Thyroid gland (tissue), 4 donors: ENCODE data around the gene TAX1BP3. TPM values are rescaled to one million over a fixed set of nuclear protein-coding genes. Genes with fewer than 3 reads are reported as not detected.

Source experiments
- DNase-seq, 2 donors: peaks; one replicate each; pipeline ENCODE4 v3.0.0-alpha.2; 2019
- H3K27ac ChIP-seq, 3 donors: fragments of 200-600 bp; sonication (generic); 1 replicate in 2 of 3; 2 replicates in 1 of 3; pipeline ENCODE4 v1.5.1; 2016 to 2019; ENCODE audit warnings: mild to moderate bottlenecking in 1 of 3, moderate library complexity in 1 of 3
- H3K27me3 ChIP-seq: fragments of 200-600 bp; sonication (generic); one replicate; pipeline ENCODE4 v1.5.1; 2019
- H3K36me3 ChIP-seq, 2 donors: fragments of 200-600 bp; sonication (generic); one replicate each; pipeline ENCODE4 v1.5.1; 2016 to 2019
- H3K4me1 ChIP-seq, 2 donors: fragments of 200-600 bp; sonication (generic); one replicate each; pipeline ENCODE4 v1.5.1; 2017 to 2019
- H3K4me3 ChIP-seq, 3 donors: fragments of 200-600 bp; sonication (generic); replicated peaks in 1 of 3; 1 replicate in 2 of 3; 2 replicates in 1 of 3; pipeline ENCODE4 v1.5.1; 2016; ENCODE audit warnings: mild to moderate bottlenecking in 1 of 3
- H3K9me3 ChIP-seq: fragments of 200-600 bp; sonication (generic); one replicate; pipeline ENCODE4 v1.5.1; 2017
- POLR2A ChIP-seq, 2 donors: fragments of 450-650 bp; IDR thresholded peaks; one replicate each; pipeline ENCODE4 v1.6.1; 2017; ENCODE audit warnings: antibody characterized with exemption in 2 of 2, mild to moderate bottlenecking in 2 of 2, moderate library complexity in 1 of 2
- WGBS, 2 donors: methylation state at CpG; one replicate each; pipeline ENCODE4 v1.1.5; 2017; 5-methylcytosine and 5-hydroxymethylcytosine counted together
- intact Hi-C: fragments of 100-400 bp; cut with DNase I; formaldehyde crosslinking; loops from one replicate; pipeline ENCODE4 v1.15.1; 2023
- total RNA-seq, 4 donors: library from RNA; depleted of rRNA; stranded (reverse); fragments of >200 nt; gene quantifications; one replicate each; pipeline ENCODE4 v1.2.3, GENCODE V29; 2016
- TF ChIP-seq, protein P1 (sequence below), 6 experiments: fragments of 200-600 bp in 3 of 6; fragments of 450-650 bp in 3 of 6; sonication (generic) in 3 of 6; IDR thresholded peaks; one replicate each; pipeline ENCODE4 v1.5.1; 2016 to 2019; ENCODE audit warnings: antibody characterized with exemption in 6 of 6, mild to moderate bottlenecking in 2 of 6, inconsistent platforms in 1 of 6, moderate library complexity in 1 of 6

Gene TAX1BP3
- total RNA-seq, 4 donors from 2014 or later, result 62.9 to 151 (median 120) TPM

DNA sequence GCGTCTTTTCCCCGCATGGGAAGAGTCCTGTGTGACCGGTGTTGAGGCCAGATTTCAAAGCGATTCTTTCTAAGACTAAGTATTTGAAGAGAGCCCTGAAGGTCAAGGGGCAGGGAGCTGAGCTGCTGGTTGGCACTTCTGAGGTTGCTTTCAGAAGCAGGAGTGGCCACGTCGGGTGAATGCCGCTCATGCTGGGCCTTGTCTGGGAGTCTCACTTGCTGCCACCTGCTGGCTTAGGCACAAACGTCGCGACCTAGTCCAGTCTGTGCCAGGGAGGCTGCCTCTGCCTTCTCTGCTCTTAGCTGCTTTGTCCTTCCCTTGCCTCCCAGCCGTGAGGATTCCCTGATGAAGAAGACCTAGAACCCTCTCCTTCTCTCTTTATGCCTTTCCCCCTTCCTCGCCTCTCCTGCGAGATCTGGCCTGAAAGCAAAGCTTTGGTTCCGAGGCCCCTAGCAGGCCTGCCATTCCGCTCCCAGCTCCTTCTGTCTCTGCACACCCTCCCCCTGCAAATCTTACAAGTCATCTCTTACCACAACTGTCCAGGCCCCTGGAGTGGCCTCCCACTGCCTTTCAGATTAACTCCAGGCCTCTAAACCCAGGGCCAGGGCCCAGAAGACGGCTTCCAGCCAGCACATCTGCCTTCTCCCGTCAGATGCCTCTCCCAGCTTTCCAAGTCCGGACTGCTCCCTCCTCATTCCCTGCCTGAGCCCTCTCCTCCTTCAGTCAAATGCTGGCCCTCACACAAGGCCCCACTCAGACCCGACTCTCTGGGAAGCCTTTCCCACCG, 20.4 kb downstream of the TAX1BP3 start:
- Histone ChIP-seq H3K4me3 (no peak overlapping the region), H3K9me3 (no peaks in the 10 kb centered on the region), H3K27ac (no peak overlapping the region), H3K36me3 (peaks cover 0 to 4% of the 10 kb centered on the region in 2 donors), H3K27me3 (no peaks in the 10 kb centered on the region), H3K4me1 (no peaks in the 10 kb centered on the region)
- TF ChIP-seq POLR2A (IDR thresholded peaks at IDR 0.05), result no peak
- TF ChIP-seq, protein P1, sequence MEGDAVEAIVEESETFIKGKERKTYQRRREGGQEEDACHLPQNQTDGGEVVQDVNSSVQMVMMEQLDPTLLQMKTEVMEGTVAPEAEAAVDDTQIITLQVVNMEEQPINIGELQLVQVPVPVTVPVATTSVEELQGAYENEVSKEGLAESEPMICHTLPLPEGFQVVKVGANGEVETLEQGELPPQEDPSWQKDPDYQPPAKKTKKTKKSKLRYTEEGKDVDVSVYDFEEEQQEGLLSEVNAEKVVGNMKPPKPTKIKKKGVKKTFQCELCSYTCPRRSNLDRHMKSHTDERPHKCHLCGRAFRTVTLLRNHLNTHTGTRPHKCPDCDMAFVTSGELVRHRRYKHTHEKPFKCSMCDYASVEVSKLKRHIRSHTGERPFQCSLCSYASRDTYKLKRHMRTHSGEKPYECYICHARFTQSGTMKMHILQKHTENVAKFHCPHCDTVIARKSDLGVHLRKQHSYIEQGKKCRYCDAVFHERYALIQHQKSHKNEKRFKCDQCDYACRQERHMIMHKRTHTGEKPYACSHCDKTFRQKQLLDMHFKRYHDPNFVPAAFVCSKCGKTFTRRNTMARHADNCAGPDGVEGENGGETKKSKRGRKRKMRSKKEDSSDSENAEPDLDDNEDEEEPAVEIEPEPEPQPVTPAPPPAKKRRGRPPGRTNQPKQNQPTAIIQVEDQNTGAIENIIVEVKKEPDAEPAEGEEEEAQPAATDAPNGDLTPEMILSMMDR (IDR thresholded peaks at IDR 0.05), result peak in 2 of 6 experiments; percentile 8 to 27
- DNase-seq, result peak; percentile 35 to 54
- 64 to 72% methylated on average over 20 of the region's 20 CpGs for WGBS, 2 donors
- intact Hi-C loops, result no loop called here

DNA sequence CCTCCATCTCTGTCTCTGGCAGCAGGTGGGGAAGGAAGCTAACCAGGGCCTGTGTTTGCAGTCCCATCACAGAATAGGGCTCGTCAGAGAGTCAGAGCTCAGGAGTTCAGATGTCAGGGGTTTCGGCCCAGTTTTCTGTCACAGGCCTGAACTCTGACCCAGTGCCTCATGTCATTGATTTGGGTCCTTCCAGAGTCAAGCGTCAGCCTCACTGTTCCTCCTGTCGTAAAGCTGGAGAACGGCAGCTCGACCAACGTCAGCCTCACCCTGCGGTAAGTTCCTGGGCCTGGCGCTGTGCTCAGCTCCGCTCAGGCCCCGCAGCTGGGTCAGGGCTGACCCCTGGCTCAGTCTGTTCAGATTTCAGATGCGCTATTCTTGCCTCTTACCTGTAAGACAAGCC, 21.1 kb downstream of the TAX1BP3 start:
- no peaks in the 10 kb centered on the region for H3K9me3 ChIP-seq
- H3K27ac ChIP-seq, result no peak overlapping the region
- peaks cover 0 to 4% of the 10 kb centered on the region in 2 donors for H3K36me3 ChIP-seq
- DNase-seq, result no peak
- TF ChIP-seq, protein P1 (IDR thresholded peaks at IDR 0.05), result no peak
- TF ChIP-seq POLR2A (IDR thresholded peaks at IDR 0.05), result no peak
- intact Hi-C loops, result no loop called here
- H3K4me3 ChIP-seq, result no peak overlapping the region
- WGBS, 2 donors, result 76 to 80% methylated on average over 1 to 6 of the region's 12 CpGs
- H3K27me3 ChIP-seq, result no peaks in the 10 kb centered on the region
- no peaks in the 10 kb centered on the region for H3K4me1 ChIP-seq

DNA sequence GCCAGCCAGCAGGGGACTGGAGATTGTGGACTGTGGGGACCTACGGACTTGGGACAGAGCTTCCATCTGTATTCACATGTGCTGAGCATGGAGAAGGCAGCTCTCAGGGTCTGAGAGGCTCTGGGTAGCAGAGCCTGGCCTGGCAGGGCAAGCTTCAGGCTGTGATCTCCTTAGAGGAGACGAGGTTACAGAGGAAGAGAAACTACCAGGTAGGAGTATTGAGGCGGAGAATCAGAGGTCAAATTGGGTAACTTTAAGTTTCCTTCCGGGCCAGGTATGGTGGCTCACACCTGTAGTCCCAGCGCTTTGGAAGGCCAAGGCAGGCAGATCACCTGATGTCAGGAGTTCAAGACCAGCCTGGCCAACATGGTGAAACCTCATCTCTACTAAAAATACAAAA, 23.1 kb downstream of the TAX1BP3 start:
- Histone ChIP-seq H3K9me3 (no peaks in the 10 kb centered on the region), H3K27ac (no peak overlapping the region), H3K27me3 (no peaks in the 10 kb centered on the region), H3K4me1 (no peaks in the 10 kb centered on the region), H3K36me3 (peaks cover 0 to 4% of the 10 kb centered on the region in 2 donors), H3K4me3 (no peak overlapping the region)
- WGBS, 2 donors, result 55 to 74% methylated on average over 5 of the region's 5 CpGs
- TF ChIP-seq POLR2A (IDR thresholded peaks at IDR 0.05), result no peak
- TF ChIP-seq, protein P1 (IDR thresholded peaks at IDR 0.05), result no peak
- no peak for DNase-seq
- intact Hi-C loops, result no loop called here

DNA sequence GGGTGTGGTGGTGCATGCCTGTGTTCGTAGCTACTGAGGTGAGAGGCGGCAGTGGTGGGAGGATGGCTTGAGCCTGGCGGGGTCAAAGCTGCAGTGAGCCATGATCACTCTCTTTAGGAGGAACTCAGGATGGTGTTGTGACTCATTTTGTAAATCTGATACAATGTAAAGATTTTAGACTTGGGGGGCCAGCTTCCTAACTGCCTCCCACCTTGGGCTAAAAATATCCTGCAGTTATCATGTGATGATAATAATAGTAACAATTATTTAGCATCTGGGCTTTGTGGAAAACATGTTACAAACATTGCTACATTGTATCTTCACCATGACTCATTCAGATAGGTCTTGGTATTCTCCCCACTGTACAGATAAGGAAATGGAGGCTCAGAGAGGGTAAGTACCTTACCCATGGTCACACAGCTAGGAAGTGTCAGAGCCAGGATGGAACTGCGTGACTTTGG, 24.5 kb downstream of the TAX1BP3 start:
- Histone ChIP-seq H3K4me3 (no peak overlapping the region), H3K36me3 (peaks cover 0 to 3% of the 10 kb centered on the region in 2 donors), H3K4me1 (no peaks in the 10 kb centered on the region), H3K9me3 (no peaks in the 10 kb centered on the region), H3K27me3 (no peaks in the 10 kb centered on the region), H3K27ac (no peak overlapping the region)
- DNase-seq, result no peak
- WGBS, 2 donors, result 93 to 95% methylated on average over 4 of the region's 4 CpGs
- intact Hi-C loops, result no loop called here
- TF ChIP-seq POLR2A (IDR thresholded peaks at IDR 0.05), result no peak
- TF ChIP-seq, protein P1 (IDR thresholded peaks at IDR 0.05), result no peak

DNA sequence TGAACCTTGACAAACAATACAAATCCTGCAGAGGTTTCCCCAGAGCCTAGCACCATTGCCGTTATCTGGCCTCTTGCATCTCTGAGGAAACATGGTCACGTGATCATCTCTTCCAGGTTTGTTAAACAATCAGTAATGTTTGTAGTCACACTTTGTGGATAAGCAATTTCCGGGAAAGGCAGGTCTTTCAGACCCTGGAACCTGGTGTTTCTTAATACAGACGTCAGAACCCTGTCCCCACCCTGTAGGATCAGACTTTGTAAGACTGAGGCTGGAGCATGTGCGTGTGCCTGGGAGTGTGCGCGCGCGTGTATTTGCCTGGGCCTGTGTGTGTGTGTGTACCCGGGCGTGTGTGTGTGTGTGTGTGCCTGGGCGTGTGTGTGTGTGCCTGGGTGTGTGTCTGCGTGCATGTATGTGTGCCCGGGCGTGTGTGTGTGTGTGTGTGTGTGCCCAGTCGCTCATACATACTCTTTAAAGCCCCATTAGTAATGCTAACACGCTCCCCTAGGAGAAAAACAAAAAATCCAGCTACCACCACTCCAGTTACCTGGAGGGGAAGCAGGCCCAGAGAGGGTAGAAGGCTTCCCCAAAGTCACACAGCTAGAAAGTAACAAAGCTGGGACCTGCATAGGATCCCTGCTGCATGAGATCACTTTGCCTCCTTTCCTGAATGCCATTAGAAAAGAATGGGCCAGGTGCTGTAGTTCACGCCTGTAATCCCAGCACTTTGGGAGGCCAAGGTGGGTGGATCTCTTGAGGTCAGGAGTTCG, 26.5 kb downstream of the TAX1BP3 start:
- Histone ChIP-seq H3K4me3 (no peak overlapping the region), H3K9me3 (no peaks in the 10 kb centered on the region), H3K27me3 (no peaks in the 10 kb centered on the region), H3K27ac (no peak overlapping the region), H3K4me1 (peaks cover 7 to 8% of the 10 kb centered on the region in 2 donors), H3K36me3 (no peaks in the 10 kb centered on the region)
- no peak for DNase-seq
- WGBS, 2 donors, result 76 to 94% methylated on average over 19 of the region's 19 CpGs
- TF ChIP-seq POLR2A (IDR thresholded peaks at IDR 0.05), result no peak
- TF ChIP-seq, protein P1 (IDR thresholded peaks at IDR 0.05), result no peak
- intact Hi-C loops, result no loop called here
